IPS DF 4.7 (cell line): ENCODE data around the gene ZNF578.
"Not testable (repeated sequence)": the region's sequence is repeated elsewhere in the genome, so short reads cannot be mapped to it uniquely, and the experiment has no call there.

Source experiments
- DNase-seq: peaks from one replicate; pipeline ENCODE4 v3.0.0-alpha.2; 2013; ENCODE audit warnings: low spot score; ENCODE audit errors: extremely low read depth

ZNF578 gene

GRCh38 chr19:52507266-52507665, 53.9 kb downstream of the ZNF578 start:
- DNase-seq = no peak

- DNase-seq = no peak
These were observed 62.8 kb downstream of the ZNF578 start for GRCh38 chr19:52516191-52516590.

GRCh38 chr19:52518646-52519045, 65.3 kb downstream of the ZNF578 start:
- DNase-seq = no peak

GRCh38 chr19:52519175-52519574, 65.8 kb downstream of the ZNF578 start:
- not testable (repeated sequence) for DNase-seq

GRCh38 chr19:52520013-52520412, 66.7 kb downstream of the ZNF578 start:
- no peak for DNase-seq

- DNase-seq = no peak
These were observed 69.2 kb downstream of the ZNF578 start for GRCh38 chr19:52522551-52522950.

- DNase-seq = no peak
These were observed 70.7 kb downstream of the ZNF578 start for GRCh38 chr19:52524086-52524485.

- DNase-seq = no peak
These were observed 74.0 kb downstream of the ZNF578 start, which contains the start of gene ZNF808 for GRCh38 chr19:52527134-52527955. Gene ZNF808 (plus strand): TSS chr19:52527668. CDS start chr19:52543285, 15,617 bp downstream.

- no peak for DNase-seq
These were observed 74.6 kb downstream of the ZNF578 start for GRCh38 chr19:52527956-52528351.

- DNase-seq = no peak
These were observed 79.1 kb downstream of the ZNF578 start for GRCh38 chr19:52532480-52532879.

GRCh38 chr19:52533901-52534300, 80.5 kb downstream of the ZNF578 start:
- DNase-seq = no peak

GRCh38 chr19:52535385-52535770, 82.0 kb downstream of the ZNF578 start:
- DNase-seq = not testable (repeated sequence)

- DNase-seq = no peak
These were observed 82.6 kb downstream of the ZNF578 start for GRCh38 chr19:52535771-52536447.

- no peak for DNase-seq
These were observed 83.1 kb downstream of the ZNF578 start for GRCh38 chr19:52536448-52536800.

GRCh38 chr19:52538815-52539214, 85.5 kb downstream of the ZNF578 start:
- DNase-seq = not testable (repeated sequence)

GRCh38 chr19:52541176-52541575, 87.8 kb downstream of the ZNF578 start:
- not testable (repeated sequence) for DNase-seq

GRCh38 chr19:52541608-52542007, 88.3 kb downstream of the ZNF578 start:
- no peak for DNase-seq

GRCh38 chr19:52542541-52542940, 89.2 kb downstream of the ZNF578 start:
- DNase-seq = not testable (repeated sequence)

GRCh38 chr19:52542984-52543664, 89.8 kb downstream of the ZNF578 start:
- DNase-seq = no peak

- DNase-seq = no peak
These were observed 101.0 kb downstream of the ZNF578 start for GRCh38 chr19:52554216-52554971.

- no peak for DNase-seq
These were observed 104.1 kb downstream of the ZNF578 start for GRCh38 chr19:52557231-52557995.
